GM12872 (cell line): ENCODE data around the gene CNTN1.

Experiments
- CTCF ChIP-seq: IDR thresholded peaks from 3 replicates; pipeline ENCODE4 v1.5.1; 2011; ENCODE audit warnings: low read depth, mild to moderate bottlenecking, low read length, moderate library complexity; ENCODE audit not compliant: insufficient read depth

CNTN1 gene

GRCh38 chr12:40701756-40702155, 9.5 kb downstream of the CNTN1 start:
- TF ChIP-seq CTCF = no peak

- TF ChIP-seq CTCF = no peak
Observed at GRCh38 chr12:40711121-40711520, 18.9 kb downstream of the CNTN1 start.

GRCh38 chr12:40714636-40715035, 22.4 kb downstream of the CNTN1 start:
- no peak for TF ChIP-seq CTCF

- no peak for TF ChIP-seq CTCF
Observed at GRCh38 chr12:40716037-40716436, 23.8 kb downstream of the CNTN1 start.

GRCh38 chr12:40717576-40717975, 25.3 kb downstream of the CNTN1 start:
- no peak for TF ChIP-seq CTCF

- no peak for TF ChIP-seq CTCF
Observed at GRCh38 chr12:40718878-40719372, 26.7 kb downstream of the CNTN1 start.

- no peak for TF ChIP-seq CTCF
Observed at GRCh38 chr12:40723001-40723400, 30.8 kb downstream of the CNTN1 start.

- TF ChIP-seq CTCF = no peak
Observed at GRCh38 chr12:40726366-40726765, 34.1 kb downstream of the CNTN1 start.
